HG03060 (cell line): ENCODE results near the gene NCOA6.
"Not testable (repeated sequence)": the region's sequence is repeated elsewhere in the genome, so short reads cannot be mapped to it uniquely, and the experiment has no call there.

Experiments used
- ATAC-seq: cut with Tn5 transposase; IDR thresholded peaks from one replicate; pipeline ENCODE4 v1.9.1; 2021; ENCODE audit warnings: low read depth, moderate number of reproducible peaks; ENCODE audit not compliant: unreplicated experiment

Gene NCOA6

DNA sequence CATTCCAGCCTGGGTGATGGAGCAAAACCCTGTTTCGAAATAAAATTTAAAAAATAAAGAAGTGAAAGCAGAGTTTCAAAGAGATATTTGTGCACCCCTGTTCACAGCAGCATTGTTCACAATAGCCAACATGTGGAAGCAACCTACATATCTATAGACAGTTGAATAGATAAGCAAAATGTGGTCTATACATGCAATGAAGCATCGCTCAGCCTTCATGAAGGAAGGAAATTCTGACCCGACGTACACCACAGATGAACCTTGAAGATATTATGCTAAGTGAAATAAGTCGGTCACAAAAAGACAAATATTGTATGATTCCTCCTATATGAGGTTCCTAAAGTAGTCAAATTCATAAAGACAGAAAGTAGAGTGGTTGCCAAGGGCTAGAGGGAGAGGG lies 6.5 kb upstream of the NCOA6 start:
- no peak for ATAC-seq

DNA sequence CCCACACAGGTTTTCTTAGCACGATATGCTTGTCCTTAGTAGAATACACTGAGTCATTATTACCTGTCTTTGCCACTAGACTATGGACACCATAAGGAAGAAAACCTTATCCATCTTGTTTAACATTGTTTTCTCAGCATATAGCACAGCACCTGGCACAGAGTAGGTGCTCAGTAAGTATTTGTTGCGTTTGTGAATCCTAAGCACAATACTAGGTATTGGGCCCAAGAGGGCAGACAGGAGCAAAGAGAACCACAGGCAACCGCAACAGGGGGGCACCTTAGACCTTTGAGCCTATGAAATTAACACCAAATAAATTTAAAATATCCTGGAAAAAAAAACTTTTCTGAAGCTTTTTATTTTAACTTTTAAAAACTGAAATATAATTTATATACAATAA lies 3.7 kb upstream of the NCOA6 start:
- no peak for ATAC-seq

DNA sequence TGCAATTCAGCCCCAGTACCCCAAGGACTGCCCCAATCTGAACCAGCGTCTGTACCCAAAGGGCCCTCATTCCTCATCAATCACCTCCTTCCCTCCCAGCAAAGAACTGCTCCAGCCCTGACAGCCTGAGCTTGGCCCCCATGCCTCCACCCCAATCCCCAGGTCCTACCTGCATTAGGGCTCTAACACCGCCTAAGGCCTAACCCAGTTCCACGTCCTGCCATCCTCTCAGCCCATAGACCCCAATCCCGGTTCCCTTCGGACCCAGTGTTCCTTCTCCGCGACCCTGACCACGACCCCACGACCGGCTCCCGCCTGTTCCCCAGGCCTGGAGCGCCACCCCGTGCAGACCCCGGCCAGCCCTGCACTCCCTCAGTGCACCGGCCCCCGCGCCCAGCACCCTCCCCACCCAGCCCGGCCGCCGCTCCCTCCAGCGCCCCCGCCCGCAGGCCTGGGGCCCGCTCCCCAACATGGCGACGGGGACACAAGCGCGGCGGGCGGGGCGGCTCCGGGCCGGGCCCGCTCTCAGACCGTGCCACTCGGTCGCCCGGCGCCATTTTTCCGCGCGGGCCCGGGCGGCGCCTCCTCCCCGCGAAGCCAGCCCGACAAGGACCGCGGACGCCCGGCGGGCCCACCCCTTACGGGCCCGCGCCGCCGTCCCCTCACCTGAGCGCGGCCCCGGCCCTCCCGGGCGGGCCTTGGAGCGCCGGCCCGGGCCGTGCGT lies 483 bp downstream of the NCOA6 start:
- ATAC-seq = no peak

DNA sequence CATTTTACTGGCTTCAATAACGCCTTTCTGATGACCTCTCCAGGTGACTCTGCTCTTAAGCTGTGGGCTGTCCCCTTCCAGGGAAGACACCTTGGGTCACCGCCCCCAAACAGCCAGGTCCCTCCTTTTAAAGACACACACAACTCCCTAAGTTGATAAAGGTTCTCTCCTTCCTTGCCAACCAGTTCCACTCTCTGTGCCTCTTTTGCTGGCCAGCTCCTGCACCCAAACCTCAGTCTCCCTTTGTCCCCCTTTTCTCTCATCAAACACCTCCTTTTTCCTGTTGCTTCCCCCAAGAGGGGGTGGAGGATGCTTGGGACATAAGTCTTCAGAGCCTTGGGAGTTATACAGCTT lies 1.0 kb downstream of the NCOA6 start:
- ATAC-seq = no peak

DNA sequence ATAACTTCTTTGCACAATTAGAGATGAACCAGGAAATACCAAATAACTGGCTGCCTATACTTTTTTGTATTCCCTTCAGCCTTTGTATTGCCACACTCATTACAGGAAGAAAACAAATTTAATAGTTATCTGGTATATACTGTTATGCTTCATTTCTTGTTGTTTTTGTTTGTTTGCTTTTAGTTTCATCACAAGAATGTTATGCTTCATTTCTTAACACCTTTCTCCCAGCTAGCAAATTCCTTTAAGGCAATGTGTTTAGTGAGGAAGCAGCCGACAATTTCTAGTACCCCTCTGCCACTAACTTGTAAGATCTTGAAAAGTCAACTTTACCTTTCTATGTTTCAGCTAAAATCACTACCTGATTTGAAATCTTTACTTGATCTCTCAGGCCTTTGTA lies 1.4 kb downstream of the NCOA6 start:
- no peak for ATAC-seq

DNA sequence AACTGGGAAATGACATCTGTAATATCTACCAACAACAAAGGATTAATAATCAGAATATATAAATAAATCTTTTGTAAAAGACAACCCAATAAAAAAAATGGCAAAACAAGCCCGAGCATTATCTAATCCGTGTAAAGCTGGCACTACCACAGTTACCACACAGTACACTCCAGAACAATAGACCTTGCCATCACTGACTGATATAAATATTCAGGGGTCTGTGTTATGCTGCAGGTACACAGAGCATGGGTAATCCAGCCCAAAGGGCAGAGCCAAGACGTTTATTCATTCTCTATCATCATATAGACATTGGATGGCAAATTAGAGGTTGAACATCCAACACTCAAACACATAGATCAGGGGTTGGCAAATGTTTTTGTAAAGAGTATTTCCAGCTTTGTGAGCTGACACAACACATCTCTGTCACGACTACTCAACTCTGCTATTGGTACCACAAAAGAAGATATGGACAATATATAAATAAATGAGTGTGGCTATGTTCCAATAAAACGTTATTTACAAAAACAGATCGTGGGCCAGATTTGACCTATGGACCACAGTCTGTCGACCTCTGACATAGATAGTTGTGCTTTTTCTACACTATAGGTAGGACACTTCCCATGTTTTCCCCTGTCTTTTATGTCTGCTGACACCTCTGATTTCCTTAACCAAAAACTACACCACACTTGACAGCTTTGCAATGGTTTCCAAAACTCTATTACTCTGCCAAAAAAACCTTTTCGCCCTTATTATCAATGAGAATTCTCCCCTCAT lies 4.5 kb downstream of the NCOA6 start:
- no peak for ATAC-seq

DNA sequence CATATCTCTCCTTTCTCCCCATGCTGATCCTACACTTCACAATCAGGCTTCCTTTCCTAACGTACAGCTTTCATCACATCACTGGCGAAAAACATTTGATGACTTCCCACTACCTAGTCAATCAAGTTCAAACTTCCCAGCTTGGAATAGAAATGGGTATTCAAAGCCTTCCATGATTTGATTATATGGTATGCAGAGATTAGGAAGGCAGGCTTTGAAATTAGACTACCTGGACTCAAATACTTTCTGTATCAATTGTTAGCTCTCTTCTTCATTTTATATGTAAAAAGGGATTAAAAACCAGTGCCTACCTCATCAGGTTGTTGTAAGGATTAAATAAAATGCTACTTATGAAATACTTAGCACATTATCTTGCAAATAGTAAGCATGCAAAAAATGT lies 7.7 kb downstream of the NCOA6 start:
- no peak for ATAC-seq

DNA sequence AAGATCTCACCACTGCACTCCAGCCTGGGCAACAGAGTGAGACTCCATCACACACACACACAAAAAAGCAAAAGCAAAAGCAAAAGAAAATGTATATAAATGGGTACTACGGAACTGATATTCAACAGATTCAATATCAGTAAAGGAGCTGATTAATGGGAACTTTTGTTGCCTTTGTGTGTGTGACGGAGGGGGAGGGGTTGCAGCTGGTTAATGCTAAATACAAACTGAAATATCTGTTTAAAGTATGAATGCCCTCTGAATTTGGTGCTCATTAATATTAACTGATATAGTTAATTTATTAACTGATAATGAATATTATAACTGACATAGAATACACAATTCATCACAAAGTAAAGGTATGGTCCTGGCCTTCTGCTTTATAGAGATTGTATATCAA lies 8.4 kb downstream of the NCOA6 start:
- no peak for ATAC-seq

DNA sequence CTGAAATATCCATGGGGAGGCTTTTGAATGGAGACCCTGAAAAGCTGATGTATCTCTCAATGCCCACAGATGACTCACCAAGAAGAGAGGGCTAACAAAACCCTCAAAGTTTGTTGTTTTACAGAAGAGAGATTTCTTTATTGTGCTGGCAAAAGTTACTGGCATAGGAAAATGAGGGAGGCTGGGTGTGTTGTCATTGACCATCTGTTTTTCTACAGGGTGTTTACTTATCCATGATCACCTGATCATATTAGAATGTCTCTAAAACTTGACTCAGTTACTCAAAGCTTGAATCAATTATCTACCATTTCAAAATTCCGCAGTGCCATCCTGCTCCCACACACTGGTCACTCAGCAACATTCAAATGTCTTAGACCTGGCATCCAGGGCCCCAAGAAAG lies 9.8 kb downstream of the NCOA6 start:
- no peak for ATAC-seq

DNA sequence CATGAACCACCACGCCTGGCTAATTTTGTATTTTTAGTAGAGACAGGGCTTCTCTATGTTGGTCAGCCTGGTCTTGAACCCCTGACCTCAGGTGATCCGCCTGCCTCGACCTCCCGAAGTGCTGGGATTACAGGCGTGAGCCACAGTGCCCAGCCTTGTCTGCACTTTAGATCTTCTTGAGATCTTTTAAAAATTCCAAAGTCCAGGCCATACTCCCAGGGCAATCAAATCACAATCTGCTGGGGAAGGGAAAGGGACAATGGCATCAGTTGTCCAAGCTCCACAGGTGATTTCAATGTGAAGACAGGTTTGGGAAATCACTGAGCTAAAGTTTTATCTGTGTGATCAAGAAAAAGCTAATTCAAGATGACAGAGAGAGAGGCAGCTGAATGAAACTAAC lies 16.9 kb downstream of the NCOA6 start:
- ATAC-seq = no peak

DNA sequence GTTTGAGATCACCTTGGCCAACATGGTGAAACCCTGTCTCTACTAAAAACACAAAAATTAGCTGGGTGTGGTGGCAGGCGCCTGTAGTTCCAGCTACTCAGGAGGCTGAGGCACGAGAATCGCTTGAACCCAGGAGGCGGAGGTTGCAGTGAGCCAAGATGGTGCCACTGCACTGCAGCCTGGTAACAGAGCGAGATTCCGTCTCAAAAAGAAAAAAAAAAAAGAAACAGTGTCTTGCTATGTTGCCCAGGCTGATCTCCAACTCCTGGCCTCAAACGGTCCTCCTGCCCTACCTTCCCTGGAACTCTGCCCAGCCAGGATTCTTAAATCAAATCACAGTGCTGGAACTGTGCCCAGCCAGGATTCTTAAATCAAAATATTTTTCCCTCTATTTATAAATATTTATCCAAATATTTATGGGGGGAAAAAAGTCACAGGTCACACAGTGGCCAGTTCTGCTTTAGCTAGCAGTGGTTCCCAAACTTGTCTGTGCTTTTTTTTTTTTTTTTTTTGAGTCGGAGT lies 17.4 kb downstream of the NCOA6 start:
- not testable (repeated sequence) for ATAC-seq

DNA sequence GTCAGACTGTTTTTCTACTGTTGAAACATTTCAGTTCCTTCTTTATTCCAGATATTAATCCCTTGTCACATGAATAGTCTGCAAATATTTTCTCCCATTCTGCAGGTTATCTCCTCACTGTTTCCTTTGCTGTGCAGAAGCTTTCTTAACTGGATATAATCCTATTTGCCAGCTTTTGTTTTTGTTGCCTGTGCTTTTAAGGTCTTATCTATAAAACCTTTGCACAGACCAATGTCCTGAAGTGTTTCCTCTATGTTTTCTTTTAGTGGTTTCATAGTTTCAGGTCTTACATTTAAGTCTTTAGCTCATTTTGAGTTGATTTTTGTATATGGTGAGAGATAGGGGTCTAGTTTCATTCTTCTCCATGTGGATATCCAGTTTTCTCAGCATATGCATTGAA lies 19.2 kb downstream of the NCOA6 start:
- ATAC-seq = no peak

DNA sequence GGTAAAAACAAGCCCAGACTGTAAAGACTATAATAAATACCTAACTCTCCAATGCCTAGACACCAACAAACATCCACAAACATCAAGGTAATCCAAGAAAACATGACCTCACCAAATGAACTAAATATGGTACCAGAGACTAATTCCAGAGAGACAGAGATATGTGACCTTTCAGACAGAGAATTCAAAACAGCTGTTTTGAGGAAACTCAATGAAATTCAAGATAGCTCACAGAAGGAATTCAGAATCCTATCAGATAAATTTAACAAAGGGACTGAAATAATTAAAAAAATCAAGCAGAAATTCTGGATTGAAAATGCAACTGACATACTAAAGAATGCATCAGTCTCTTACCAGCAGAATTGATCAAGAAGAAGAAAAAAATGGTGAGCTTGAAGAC lies 26.6 kb downstream of the NCOA6 start:
- ATAC-seq = no peak

DNA sequence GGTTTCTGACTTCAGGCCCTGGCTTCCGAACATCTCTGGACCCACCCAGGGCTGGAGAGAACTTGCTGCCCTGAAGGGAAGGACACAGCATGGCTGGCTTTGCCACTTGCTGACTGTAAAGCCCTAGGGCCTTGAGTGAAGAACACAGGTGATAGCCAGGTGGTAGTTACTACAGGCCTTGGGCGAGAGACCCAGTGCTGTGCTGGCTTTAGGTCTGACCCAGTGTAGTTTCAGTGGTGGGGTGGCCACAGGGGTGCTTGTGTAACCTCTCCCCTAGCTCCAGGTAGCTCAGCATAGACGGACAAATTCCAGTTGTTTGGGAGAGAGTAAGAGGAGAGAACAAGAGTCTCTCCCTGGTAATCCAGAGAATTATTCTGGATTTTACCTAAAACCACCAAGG lies 27.1 kb downstream of the NCOA6 start:
- no peak for ATAC-seq

DNA sequence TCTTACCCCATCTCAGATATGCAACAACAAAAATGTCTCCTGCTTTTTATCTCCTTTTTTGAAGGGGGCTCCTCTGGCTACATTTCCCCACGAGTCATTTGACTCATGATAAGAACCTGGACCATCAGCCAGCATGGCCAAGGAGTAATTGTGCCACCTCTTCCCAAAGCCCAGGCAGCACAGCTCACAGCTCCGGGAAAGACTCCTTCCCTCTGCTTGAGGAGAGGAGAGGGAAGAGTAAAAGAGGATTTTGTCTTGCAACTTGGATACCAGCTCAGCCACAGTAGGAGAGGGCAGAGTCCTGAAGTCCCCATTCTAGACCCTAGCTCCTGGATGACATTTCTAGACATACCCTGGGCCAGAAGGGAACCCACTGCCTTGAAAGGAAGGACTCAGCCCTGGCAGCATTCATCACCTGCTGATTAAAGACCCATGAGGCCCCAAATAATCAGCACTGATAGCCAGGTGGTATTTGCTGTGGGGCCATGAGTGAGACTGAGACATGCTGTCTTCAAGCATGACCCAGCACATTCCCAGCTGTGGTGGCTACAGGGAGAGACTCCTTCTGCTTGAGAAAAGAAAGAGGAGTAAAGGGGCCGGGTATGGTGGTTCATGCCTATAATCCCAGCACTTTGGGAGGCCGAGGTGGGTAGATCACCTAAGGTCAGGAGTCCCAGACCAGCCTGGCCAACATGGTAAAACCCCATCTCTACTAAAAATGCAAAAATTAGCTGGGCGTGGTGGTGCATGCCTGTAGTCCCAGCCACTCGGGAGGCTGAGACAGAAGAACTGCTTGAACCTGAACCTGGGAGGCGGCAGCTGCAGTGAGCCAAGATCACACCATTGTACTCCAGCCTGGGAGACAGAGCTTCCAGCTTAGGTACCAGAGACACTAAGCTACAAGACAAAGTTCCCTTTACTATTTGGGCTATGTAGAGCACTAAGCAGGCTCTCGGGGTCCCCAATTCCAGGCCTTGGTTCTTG lies 28.1 kb downstream of the NCOA6 start:
- ATAC-seq = no peak

DNA sequence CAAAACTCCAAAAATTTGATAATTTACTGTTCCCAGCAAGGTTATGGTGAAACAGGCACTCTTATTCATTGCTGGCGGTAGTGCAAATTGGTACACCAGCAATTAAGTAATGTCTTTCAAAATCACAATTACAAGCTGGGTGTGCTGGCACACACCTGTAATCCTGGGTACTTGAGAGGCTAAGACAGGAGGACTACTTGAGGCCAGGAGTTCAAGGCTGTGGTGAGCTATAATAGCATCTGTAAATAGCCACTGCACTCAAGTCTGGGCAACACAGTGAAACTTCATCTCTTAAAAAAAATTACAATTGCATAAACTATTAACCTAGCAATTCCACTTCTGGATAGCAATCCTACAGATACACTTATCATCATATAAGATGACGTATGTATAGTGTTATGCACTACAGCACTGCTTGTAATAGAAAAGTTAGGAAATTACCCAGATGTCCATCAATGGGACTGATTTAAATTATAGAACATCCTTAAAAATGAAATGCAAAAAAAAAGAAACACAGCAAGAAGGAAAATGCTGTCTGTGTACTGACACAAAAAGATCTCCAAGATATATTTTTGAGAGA lies 31.4 kb downstream of the NCOA6 start:
- ATAC-seq = no peak

DNA sequence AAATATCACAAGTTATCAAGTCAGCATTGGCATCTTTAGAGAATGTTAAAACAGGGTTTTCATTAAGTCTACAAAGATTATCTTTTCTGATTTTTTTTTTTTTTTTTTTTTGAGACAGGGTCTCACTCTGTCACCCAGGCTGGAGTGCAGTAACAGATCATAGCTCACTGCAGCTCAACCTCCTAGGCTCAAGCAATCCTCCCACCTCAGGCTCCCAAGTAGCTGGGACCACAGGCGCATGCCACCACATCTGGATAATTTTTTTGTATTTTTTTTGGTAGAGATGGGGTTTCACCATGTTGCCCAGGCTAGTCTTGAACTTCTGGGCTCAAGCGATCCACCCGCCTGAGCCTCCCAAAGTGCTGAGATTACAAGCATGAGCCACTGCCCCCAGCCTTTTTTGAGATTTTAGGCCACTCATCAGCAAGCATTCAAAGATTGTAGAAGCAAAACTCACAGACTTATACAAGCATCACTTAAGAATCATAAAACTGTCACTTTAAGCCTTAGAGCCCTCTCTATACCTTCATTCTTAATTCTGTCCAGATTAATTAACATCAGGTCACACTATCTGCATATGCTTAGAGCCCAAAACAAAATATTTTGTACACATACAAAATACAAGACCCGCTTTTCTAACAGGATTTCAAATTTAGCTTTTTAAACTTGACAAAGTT lies 32.6 kb downstream of the NCOA6 start:
- ATAC-seq = no peak

DNA sequence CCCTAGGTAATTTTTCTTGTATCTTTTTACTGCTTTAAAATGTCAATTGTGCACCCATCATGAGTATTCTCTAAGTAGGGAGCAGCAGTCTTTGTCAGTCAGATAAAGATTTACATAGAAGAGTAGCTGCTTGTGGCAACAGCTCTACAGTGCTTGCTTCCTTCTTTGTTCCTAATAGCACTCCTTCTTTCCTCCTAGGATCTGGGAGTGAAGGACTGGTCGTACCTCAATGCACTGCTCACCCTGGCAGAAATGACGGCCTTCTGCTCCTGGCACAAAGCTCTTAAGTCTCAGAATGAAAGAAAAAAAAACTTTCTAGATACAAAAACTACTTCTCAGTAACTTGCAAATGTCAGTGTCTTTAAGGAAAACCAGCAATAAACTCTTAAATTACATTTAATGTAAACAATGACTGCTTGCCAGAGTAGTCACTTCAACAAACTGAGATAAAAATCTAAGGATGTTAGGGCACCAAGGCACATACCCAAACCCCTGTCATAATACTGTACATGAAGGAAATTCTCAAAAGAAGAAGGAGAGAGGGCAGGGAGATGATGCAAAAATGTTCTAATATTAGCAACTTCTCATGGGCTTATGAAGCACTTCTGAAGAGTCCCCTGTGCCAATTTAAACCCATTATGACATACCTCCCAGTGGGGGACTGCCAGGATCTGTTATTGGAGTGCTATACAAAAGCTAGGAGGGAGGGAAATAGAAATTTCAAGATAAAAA lies 34.0 kb downstream of the NCOA6 start:
- ATAC-seq = no peak

DNA sequence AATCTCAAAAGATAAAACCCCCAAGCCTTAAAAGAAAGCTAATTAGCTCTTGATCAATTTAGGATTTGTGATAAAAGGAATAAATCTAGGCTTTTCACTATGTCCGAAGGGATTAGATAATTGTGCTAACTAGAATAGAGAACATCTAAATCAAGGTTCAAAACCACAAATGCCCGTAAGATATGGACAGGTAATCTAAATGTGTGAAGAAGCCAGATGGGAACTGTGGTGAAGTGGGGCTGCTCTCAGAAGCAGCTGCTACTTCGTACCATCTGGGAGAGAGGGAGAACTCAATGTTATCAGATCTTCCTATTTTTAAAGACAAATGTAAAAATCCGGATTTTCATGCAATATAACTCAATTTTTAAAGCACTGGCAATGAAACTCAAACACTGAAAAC lies 44.2 kb downstream of the NCOA6 start:
- ATAC-seq = no peak
